HEK293T (cell line): ENCODE measurements around the gene NR3C2.

Source experiments
- CTCF ChIA-PET: fragments of 350-600 bp; formaldehyde crosslinking; extraction: SDS; loops from one replicate; lab custom pipeline; 2021; ENCODE audit warnings: antibody characterized with exemption, inconsistent platforms; lab: Yijun Ruan, JAX
- POLR2A ChIA-PET: fragments of 350-600 bp; formaldehyde crosslinking; extraction: SDS; loops from one replicate; lab custom pipeline; 2020; ENCODE audit warnings: antibody characterized with exemption, inconsistent platforms; lab: Yijun Ruan, JAX
- DNase-seq: peaks from one replicate; pipeline ENCODE4 v3.0.0; 2012; ENCODE audit warnings: mixed read lengths; ENCODE audit errors: extremely low spot score
- ARNT ChIP-seq: fragments of 450-650 bp; IDR thresholded peaks from 2 replicates; pipeline ENCODE4 v1.6.1; 2017; ENCODE audit warnings: mild to moderate bottlenecking
- BHLHE40 ChIP-seq: fragments of 450-650 bp; IDR thresholded peaks from 2 replicates; pipeline ENCODE4 v1.6.1; 2016; ENCODE audit warnings: mild to moderate bottlenecking, moderate library complexity, borderline replicate concordance
- CTBP1 ChIP-seq: fragments of 450-650 bp; IDR thresholded peaks from 2 replicates; pipeline ENCODE4 v1.6.1; 2016; ENCODE audit warnings: borderline replicate concordance
- ELF4 ChIP-seq: fragments of 450-650 bp; IDR thresholded peaks from 2 replicates; pipeline ENCODE4 v1.6.1; 2017; ENCODE audit warnings: antibody characterized with exemption
- FOXA1 ChIP-seq: fragments of 450-650 bp; IDR thresholded peaks from 2 replicates; pipeline ENCODE4 v1.6.1; 2016; ENCODE audit warnings: mild to moderate bottlenecking
- FOXK2 ChIP-seq: fragments of 450-650 bp; IDR thresholded peaks from 2 replicates; pipeline ENCODE4 v1.6.1; 2016; ENCODE audit warnings: mild to moderate bottlenecking
- FOXM1 ChIP-seq: fragments of 450-650 bp; IDR thresholded peaks from 2 replicates; pipeline ENCODE4 v1.6.1; 2017; ENCODE audit warnings: mild to moderate bottlenecking, borderline replicate concordance
- HDGF ChIP-seq: fragments of 450-650 bp; IDR thresholded peaks from 2 replicates; pipeline ENCODE4 v1.6.1; 2017; ENCODE audit warnings: antibody characterized with exemption, borderline replicate concordance
- L3MBTL2 ChIP-seq: fragments of 450-650 bp; conservative IDR thresholded peaks from 2 replicates; pipeline ENCODE4 v1.6.1; 2016; ENCODE audit warnings: mild to moderate bottlenecking
- LEF1 ChIP-seq: fragments of 450-650 bp; IDR thresholded peaks from 2 replicates; pipeline ENCODE4 v1.6.1; 2017; ENCODE audit warnings: mild to moderate bottlenecking, borderline replicate concordance
- NFRKB ChIP-seq: fragments of 450-650 bp; IDR thresholded peaks from 2 replicates; pipeline ENCODE4 v1.6.1; 2016; ENCODE audit warnings: mild to moderate bottlenecking, moderate library complexity
- SP1 ChIP-seq: fragments of 450-650 bp; IDR thresholded peaks from 2 replicates; pipeline ENCODE4 v1.6.1; 2017
- SUZ12 ChIP-seq: fragments of 450-650 bp; IDR thresholded peaks from 2 replicates; pipeline ENCODE4 v1.6.1; 2016; ENCODE audit warnings: mild to moderate bottlenecking
- TARDBP ChIP-seq: fragments of 450-650 bp; IDR thresholded peaks from 2 replicates; pipeline ENCODE4 v1.6.1; 2016
- ZNF384 ChIP-seq: fragments of 450-650 bp; IDR thresholded peaks from 2 replicates; pipeline ENCODE4 v1.6.1; 2016
- TF ChIP-seq, protein P1 (sequence below): fragments of 450-650 bp; IDR thresholded peaks from 2 replicates; pipeline ENCODE4 v1.6.1; 2016

The NR3C2 gene

GRCh38 chr4:148359769-148360168, 82.4 kb downstream of the NR3C2 start:
- ChIA-PET POLR2A (no interaction called here), CTCF (interaction anchor here (0.7 kb wide), 2 partner anchors 11 to 146 kb away, joined by 3 read pairs; no protein-coding TSS in a partner anchor)
- TF ChIP-seq HDGF (no peak), SUZ12 (no peak), BHLHE40 (no peak), NFRKB (no peak), FOXK2 (no peak)
- DNase-seq = no peak

- ChIA-PET POLR2A (no interaction called here), CTCF (interaction anchor here (0.7 kb wide), 1 partner anchor 227 kb away, joined by 3 read pairs; no protein-coding TSS in a partner anchor)
- TF ChIP-seq FOXA1 (no peak), SUZ12 (no peak), FOXK2 (no peak), FOXM1 (no peak), BHLHE40 (no peak), TARDBP (no peak)
- no peak for DNase-seq
These were observed 86.6 kb downstream of the NR3C2 start for GRCh38 chr4:148355442-148356123.

DNA sequence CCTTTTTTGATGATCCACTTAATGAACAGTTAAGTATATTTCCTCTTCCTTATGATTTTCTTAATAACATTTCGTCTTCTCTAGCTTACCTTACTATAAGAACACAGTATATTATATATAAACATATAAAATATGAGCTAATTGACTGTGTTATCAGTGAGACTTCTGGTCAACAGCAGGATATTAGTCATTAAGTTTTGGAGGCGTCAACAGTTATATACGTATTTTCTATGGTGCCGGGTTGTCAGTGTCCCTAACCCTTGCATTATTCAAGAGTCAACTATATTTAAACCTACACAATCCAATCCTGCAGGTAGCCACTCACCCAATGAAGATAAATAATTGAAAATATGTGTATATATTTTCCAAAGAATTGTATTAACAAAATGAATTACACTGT, 88.0 kb downstream of the NR3C2 start:
- POLR2A ChIA-PET = no interaction called here
- no peak for TF ChIP-seq ZNF384
- TF ChIP-seq L3MBTL2 = no peak
- no peak for TF ChIP-seq ARNT
- TF ChIP-seq FOXM1 = no peak
- TF ChIP-seq LEF1 = no peak
- no peak for TF ChIP-seq TARDBP
- TF ChIP-seq HDGF = no peak
- TF ChIP-seq NFRKB = no peak
- TF ChIP-seq CTBP1 = no peak
- no peak for TF ChIP-seq SUZ12
- no peak for TF ChIP-seq BHLHE40
- no peak for TF ChIP-seq FOXA1
- TF ChIP-seq, protein P1, sequence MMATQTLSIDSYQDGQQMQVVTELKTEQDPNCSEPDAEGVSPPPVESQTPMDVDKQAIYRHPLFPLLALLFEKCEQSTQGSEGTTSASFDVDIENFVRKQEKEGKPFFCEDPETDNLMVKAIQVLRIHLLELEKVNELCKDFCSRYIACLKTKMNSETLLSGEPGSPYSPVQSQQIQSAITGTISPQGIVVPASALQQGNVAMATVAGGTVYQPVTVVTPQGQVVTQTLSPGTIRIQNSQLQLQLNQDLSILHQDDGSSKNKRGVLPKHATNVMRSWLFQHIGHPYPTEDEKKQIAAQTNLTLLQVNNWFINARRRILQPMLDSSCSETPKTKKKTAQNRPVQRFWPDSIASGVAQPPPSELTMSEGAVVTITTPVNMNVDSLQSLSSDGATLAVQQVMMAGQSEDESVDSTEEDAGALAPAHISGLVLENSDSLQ = no peak
- TF ChIP-seq FOXK2 = no peak
- TF ChIP-seq SP1 = no peak
- TF ChIP-seq ELF4 = no peak
- CTCF ChIA-PET = no interaction called here
- no peak for DNase-seq

DNA sequence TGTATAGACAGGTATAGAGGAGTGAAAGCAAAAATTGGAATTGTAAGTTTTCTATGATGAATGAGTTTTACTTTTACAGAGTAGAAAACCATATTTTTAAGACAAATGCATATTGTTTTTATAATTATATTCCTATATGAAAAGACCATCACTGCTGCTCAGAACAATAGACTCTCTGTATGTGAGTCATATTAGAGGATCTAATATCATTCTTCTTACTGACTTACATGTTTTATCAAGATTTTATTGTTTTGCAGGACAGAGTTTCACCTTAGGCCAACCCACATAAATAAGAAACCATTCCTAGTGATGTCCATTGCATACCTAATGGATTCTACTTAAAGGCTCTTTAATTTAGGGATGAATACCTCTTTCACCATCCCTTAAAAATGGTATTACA, 88.6 kb downstream of the NR3C2 start:
- CTCF ChIA-PET = no interaction called here
- DNase-seq = no peak
- POLR2A ChIA-PET = no interaction called here
- no peak for TF ChIP-seq ELF4
- no peak for TF ChIP-seq NFRKB
- TF ChIP-seq CTBP1 = no peak
- TF ChIP-seq, protein P1 = no peak
- no peak for TF ChIP-seq LEF1
- no peak for TF ChIP-seq FOXK2
- TF ChIP-seq SUZ12 = no peak
- TF ChIP-seq HDGF = no peak
- TF ChIP-seq ARNT = no peak
- no peak for TF ChIP-seq FOXM1
- no peak for TF ChIP-seq ZNF384
- TF ChIP-seq TARDBP = no peak
- TF ChIP-seq L3MBTL2 = no peak

- no peak for TF ChIP-seq NFRKB
- no peak for TF ChIP-seq SP1
- no peak for TF ChIP-seq HDGF
- no peak for TF ChIP-seq ELF4
- no peak for TF ChIP-seq ARNT
- TF ChIP-seq BHLHE40 = no peak
- TF ChIP-seq L3MBTL2 = no peak
- CTCF ChIA-PET = no interaction called here
- POLR2A ChIA-PET = no interaction called here
- no peak for DNase-seq
These were observed 93.1 kb downstream of the NR3C2 start for GRCh38 chr4:148349153-148349552.

GRCh38 chr4:148346657-148347056, 95.6 kb downstream of the NR3C2 start:
- CTCF ChIA-PET = no interaction called here
- POLR2A ChIA-PET = no interaction called here
- TF ChIP-seq, protein P1 = no peak
- no peak for TF ChIP-seq ARNT
- no peak for TF ChIP-seq L3MBTL2
- no peak for TF ChIP-seq CTBP1
- TF ChIP-seq FOXA1 = no peak
- no peak for TF ChIP-seq BHLHE40
- no peak for TF ChIP-seq TARDBP
- no peak for TF ChIP-seq ELF4
- TF ChIP-seq SP1 = no peak
- no peak for DNase-seq

DNA sequence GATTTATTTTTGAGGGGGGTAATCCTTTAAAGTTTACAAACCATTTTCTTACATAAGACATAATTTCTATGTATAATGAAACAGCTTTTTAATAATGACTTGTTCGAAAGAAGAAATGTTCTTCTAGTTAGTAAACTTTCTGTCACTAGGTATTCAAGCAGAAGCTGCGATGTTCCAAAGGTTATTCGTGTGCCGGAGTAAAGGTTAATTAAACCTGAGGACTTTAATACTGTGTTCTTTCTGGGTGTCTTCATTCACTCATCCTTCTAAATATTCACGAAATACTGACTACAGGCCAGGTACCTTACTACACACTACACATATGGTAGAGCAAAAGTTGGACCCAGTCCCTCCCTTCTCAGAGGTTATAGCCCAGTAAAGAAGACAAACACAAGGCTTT, 96.7 kb downstream of the NR3C2 start:
- ChIA-PET POLR2A (no interaction called here), CTCF (no interaction called here)
- TF ChIP-seq SP1 (no peak), FOXM1 (no peak), TARDBP (no peak), HDGF (no peak)
- no peak for DNase-seq
